A549 (cell line): ENCODE measurements around the gene UQCRH.

Experiments
- CEBPB ChIP-seq, 2 experiments: fragments of >200 bp in 1 of 2; sonication (Bioruptor Twin) in 1 of 2; formaldehyde crosslinking in 1 of 2; IDR thresholded peaks; 2 replicates each; pipeline ENCODE4 v1.6.1; 2012 to 2016
- EP300 ChIP-seq, 2 experiments: fragments of >200 bp; sonication (Bioruptor Twin); formaldehyde crosslinking; IDR thresholded peaks; 2 replicates in 1 of 2; 3 replicates in 1 of 2; pipeline ENCODE4 v1.6.1; 2016 to 2017
- JUN ChIP-seq, 2 experiments: fragments of >200 bp; sonication (Bioruptor Twin); formaldehyde crosslinking; IDR thresholded peaks; 2 replicates in 1 of 2; 3 replicates in 1 of 2; pipeline ENCODE4 v1.6.1; 2016 to 2017
- MAFK ChIP-seq: fragments of 450-650 bp; IDR thresholded peaks from 2 replicates; pipeline ENCODE4 v1.6.1; 2014; ENCODE audit not compliant: partially characterized antibody
- POLR2A ChIP-seq: IDR thresholded peaks from 2 replicates; pipeline ENCODE4 v1.6.1; 2012; ENCODE audit warnings: mild to moderate bottlenecking, low read length
- RFX5 ChIP-seq: fragments of 450-650 bp; IDR thresholded peaks from 2 replicates; pipeline ENCODE4 v1.7.1; 2014; ENCODE audit warnings: antibody characterized with exemption, mild to moderate bottlenecking, moderate library complexity
- TFCP2L1 ChIP-seq: fragments of 250-450 bp; sonication (Bioruptor Pico); IDR thresholded peaks from 2 replicates; pipeline ENCODE4 v1.5.0; 2021; ENCODE audit warnings: mild to moderate bottlenecking
- TF ChIP-seq, protein P1 (sequence below): fragments of >200 bp; sonication (Bioruptor Twin); formaldehyde crosslinking; IDR thresholded peaks from 3 replicates; pipeline ENCODE4 v1.5.1; 2016
- TF ChIP-seq, protein P2 (sequence below): fragments of 150-350 bp; IDR thresholded peaks from 2 replicates; pipeline ENCODE4 v1.6.1; 2014; ENCODE audit warnings: low read depth, mild to moderate bottlenecking, low read length

DNA sequence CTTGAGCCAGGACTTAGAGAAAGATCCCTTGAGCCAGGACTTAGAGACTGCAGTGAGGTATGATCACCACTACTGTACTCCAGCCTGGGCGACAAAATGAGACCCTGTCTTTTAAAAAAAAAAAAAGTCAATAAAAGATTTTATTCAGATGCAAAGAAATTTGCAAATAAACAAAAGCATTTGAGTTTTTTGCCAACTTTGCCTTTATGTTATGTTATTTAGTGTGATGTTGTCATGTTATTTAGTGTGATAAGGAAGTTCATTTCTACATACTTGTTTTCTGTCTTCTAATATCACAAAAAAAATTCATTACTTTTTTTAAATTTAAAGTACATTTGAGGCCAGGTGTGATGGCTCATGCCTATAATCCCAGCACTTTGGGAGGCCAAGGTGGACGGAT, 47.0 kb upstream of the UQCRH start:
- TF ChIP-seq, protein P1, sequence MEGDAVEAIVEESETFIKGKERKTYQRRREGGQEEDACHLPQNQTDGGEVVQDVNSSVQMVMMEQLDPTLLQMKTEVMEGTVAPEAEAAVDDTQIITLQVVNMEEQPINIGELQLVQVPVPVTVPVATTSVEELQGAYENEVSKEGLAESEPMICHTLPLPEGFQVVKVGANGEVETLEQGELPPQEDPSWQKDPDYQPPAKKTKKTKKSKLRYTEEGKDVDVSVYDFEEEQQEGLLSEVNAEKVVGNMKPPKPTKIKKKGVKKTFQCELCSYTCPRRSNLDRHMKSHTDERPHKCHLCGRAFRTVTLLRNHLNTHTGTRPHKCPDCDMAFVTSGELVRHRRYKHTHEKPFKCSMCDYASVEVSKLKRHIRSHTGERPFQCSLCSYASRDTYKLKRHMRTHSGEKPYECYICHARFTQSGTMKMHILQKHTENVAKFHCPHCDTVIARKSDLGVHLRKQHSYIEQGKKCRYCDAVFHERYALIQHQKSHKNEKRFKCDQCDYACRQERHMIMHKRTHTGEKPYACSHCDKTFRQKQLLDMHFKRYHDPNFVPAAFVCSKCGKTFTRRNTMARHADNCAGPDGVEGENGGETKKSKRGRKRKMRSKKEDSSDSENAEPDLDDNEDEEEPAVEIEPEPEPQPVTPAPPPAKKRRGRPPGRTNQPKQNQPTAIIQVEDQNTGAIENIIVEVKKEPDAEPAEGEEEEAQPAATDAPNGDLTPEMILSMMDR, result no peak
- TF ChIP-seq JUN (IDR thresholded peaks at IDR 0.05), result no peak
- TF ChIP-seq, protein P2, sequence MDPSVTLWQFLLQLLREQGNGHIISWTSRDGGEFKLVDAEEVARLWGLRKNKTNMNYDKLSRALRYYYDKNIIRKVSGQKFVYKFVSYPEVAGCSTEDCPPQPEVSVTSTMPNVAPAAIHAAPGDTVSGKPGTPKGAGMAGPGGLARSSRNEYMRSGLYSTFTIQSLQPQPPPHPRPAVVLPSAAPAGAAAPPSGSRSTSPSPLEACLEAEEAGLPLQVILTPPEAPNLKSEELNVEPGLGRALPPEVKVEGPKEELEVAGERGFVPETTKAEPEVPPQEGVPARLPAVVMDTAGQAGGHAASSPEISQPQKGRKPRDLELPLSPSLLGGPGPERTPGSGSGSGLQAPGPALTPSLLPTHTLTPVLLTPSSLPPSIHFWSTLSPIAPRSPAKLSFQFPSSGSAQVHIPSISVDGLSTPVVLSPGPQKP, result no peak
- no peak for TF ChIP-seq TFCP2L1 (CRISPR knock-in tag)
- no peak for TF ChIP-seq CEBPB (IDR thresholded peaks at IDR 0.05)
- no peak for TF ChIP-seq EP300 (IDR thresholded peaks at IDR 0.05)
- no peak for TF ChIP-seq RFX5
- no peak for TF ChIP-seq MAFK
- TF ChIP-seq POLR2A, result no peak
